OCI-LY3 (cell line): ENCODE results near the gene TRIM39.
"Not testable (repeated sequence)": the region's sequence is repeated elsewhere in the genome, so short reads cannot be mapped to it uniquely, and the experiment has no call there.

Source experiments
- H2AFZ ChIP-seq: fragments of 200-600, 300-600 bp; shearing (Covaris generic); 2 replicates; pipeline ENCODE4 v1.6.0; 2014; ENCODE audit warnings: antibody characterized with exemption, low read depth, low read length
- H3K27ac ChIP-seq: fragments of 200-600, 300-600 bp; sonication (generic); 2 replicates; pipeline ENCODE4 v1.5.1; 2014; ENCODE audit warnings: mild to moderate bottlenecking, low read length, moderate library complexity, mixed read lengths
- H3K27me3 ChIP-seq: fragments of 200-600, 300-600 bp; sonication (generic); 2 replicates; pipeline ENCODE4 v1.6.1; 2014; ENCODE audit warnings: low read depth, low read length, mixed read lengths
- H3K36me3 ChIP-seq: fragments of 200-600, 300-600 bp; sonication (generic); replicated peaks from 2 replicates; pipeline ENCODE3; 2014; ENCODE audit warnings: low read depth, low read length, mixed read lengths
- H3K4me1 ChIP-seq: fragments of 300-600, 200-600 bp; sonication (generic); 2 replicates; pipeline ENCODE4 v1.6.1; 2014; ENCODE audit warnings: low read length, mixed read lengths
- H3K4me2 ChIP-seq: fragments of 200-600, 300-600 bp; sonication (generic); 2 replicates; pipeline ENCODE4 v1.6.1; 2014; ENCODE audit warnings: low read length, mixed read lengths
- H3K4me3 ChIP-seq: fragments of 300-600, 200-600 bp; sonication (generic); 2 replicates; pipeline ENCODE4 v1.5.1; 2014; ENCODE audit warnings: antibody characterized with exemption, mild to moderate bottlenecking, low read length, moderate library complexity
- H3K79me2 ChIP-seq: fragments of 300-600, 200-600 bp; shearing (Covaris generic); 2 replicates; pipeline ENCODE4 v1.6.1; 2014; ENCODE audit warnings: mild to moderate bottlenecking, low read length, mixed read lengths
- H3K9ac ChIP-seq: fragments of 300-600, 200-600 bp; shearing (Covaris generic); 2 replicates; pipeline ENCODE4 v1.6.0; 2014; ENCODE audit warnings: mild to moderate bottlenecking, low read length, moderate library complexity
- H3K9me3 ChIP-seq: fragments of 200-600, 300-600 bp; shearing (Covaris generic); 2 replicates; pipeline ENCODE4 v1.6.1; 2014; ENCODE audit warnings: low read length, mixed read lengths; ENCODE audit not compliant: insufficient read depth
- H4K20me1 ChIP-seq: fragments of 200-600, 300-600 bp; sonication (generic); 2 replicates; pipeline ENCODE4 v1.6.1; 2016; ENCODE audit warnings: low read length, mixed read lengths; ENCODE audit not compliant: insufficient read depth
- EZH2phosphoT487 ChIP-seq: fragments of 200-600 bp; shearing (Covaris generic); IDR thresholded peaks from 2 replicates; pipeline ENCODE4 v1.6.1; 2018; ENCODE audit warnings: antibody characterized with exemption, mixed run types, low read depth
- TF ChIP-seq, protein P1 (sequence below): fragments of 200-600, 300-600 bp; sonication (generic); IDR thresholded peaks from 2 replicates; pipeline ENCODE4 v1.5.1; 2014; ENCODE audit warnings: antibody characterized with exemption, low read length, low read depth

The TRIM39 gene

DNA sequence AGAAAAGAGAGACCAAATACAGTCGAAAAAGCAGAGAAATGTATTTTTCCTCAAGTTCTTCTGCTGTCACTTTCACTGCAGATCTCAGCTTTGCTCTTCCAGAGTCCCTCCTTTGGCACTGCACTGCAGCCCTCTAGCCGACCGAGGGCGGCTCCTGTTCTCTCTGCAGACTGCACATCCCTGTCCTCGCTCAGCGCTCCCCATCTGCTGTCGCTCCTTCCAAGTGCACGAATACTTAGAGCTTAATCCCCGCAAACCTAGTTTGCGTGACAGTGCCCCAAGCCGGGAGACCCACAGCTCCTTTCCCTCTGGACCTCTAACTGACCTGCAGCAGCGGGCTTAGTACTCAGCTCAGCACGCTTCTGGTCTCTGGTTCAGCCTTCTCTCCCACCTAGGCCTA lies 33.4 kb downstream of the TRIM39 start:
- no peaks in the 10 kb centered on the region for H4K20me1 ChIP-seq
- H3K27ac ChIP-seq: no peak overlapping the region
- no peak overlapping the region for H3K4me2 ChIP-seq
- no peak for TF ChIP-seq EZH2phosphoT487
- TF ChIP-seq, protein P1, sequence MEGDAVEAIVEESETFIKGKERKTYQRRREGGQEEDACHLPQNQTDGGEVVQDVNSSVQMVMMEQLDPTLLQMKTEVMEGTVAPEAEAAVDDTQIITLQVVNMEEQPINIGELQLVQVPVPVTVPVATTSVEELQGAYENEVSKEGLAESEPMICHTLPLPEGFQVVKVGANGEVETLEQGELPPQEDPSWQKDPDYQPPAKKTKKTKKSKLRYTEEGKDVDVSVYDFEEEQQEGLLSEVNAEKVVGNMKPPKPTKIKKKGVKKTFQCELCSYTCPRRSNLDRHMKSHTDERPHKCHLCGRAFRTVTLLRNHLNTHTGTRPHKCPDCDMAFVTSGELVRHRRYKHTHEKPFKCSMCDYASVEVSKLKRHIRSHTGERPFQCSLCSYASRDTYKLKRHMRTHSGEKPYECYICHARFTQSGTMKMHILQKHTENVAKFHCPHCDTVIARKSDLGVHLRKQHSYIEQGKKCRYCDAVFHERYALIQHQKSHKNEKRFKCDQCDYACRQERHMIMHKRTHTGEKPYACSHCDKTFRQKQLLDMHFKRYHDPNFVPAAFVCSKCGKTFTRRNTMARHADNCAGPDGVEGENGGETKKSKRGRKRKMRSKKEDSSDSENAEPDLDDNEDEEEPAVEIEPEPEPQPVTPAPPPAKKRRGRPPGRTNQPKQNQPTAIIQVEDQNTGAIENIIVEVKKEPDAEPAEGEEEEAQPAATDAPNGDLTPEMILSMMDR: no peak
- no peaks in the 10 kb centered on the region for H3K4me1 ChIP-seq
- no peaks in the 10 kb centered on the region for H3K27me3 ChIP-seq
- H3K79me2 ChIP-seq: no peaks in the 10 kb centered on the region
- no peak overlapping the region for H3K4me3 ChIP-seq
- H3K36me3 ChIP-seq: no peaks in the 10 kb centered on the region
- no peak overlapping the region for H2AFZ ChIP-seq
- H3K9me3 ChIP-seq: no peaks in the 10 kb centered on the region
- H3K9ac ChIP-seq: no peak overlapping the region

DNA sequence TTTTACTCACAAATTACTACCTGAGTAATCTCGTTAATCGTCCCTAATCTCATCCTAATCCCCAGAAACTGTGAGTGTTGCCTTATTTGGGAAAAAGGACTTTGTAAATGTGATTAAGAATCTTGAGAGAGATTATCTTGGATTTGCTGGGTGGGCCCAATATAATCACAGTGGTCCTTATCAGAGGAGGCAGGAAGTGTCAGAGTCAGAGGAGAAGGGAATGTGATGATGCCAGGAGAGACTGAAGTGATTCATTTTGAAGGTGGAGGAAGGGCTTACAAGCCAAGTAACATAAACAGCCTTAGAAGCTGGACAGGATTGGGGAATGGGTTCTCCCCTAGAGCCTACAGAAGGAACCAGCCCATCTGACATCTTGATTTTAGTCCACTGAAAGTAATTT lies 34.9 kb downstream of the TRIM39 start:
- Histone ChIP-seq H3K9me3 (no peaks in the 10 kb centered on the region), H3K79me2 (no peaks in the 10 kb centered on the region), H3K4me2 (no peak overlapping the region), H3K27ac (no peak overlapping the region), H3K4me3 (no peak overlapping the region), H3K27me3 (no peaks in the 10 kb centered on the region), H4K20me1 (no peaks in the 10 kb centered on the region), H3K9ac (no peak overlapping the region), H3K36me3 (no peaks in the 10 kb centered on the region), H3K4me1 (no peaks in the 10 kb centered on the region), H2AFZ (no peak overlapping the region)
- TF ChIP-seq EZH2phosphoT487: no peak
- TF ChIP-seq, protein P1: no peak

DNA sequence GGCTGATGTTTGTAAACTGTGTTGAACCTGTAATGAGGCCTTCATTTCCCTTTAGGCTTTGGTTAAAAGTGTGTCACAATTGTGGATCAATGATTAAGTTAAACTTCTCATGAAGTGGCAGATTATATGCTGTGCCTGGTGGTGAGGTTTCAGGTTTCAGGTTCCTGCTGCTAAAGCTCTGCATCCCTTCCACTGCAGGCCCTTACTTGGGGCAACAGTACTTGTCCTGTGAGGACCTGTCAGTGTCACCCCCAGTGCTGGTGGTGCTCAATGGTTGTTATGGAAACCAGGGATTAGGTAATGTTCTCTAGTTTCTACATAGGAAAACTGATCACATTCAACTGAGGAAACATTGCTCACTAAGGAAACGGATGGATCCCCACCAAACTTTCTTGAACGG lies 36.7 kb downstream of the TRIM39 start:
- no peak overlapping the region for H3K4me2 ChIP-seq
- H3K4me1 ChIP-seq: no peaks in the 10 kb centered on the region
- H3K9ac ChIP-seq: no peak overlapping the region
- no peak overlapping the region for H2AFZ ChIP-seq
- H3K9me3 ChIP-seq: no peaks in the 10 kb centered on the region
- H3K79me2 ChIP-seq: no peaks in the 10 kb centered on the region
- TF ChIP-seq EZH2phosphoT487: no peak
- TF ChIP-seq, protein P1: no peak
- no peak overlapping the region for H3K27ac ChIP-seq
- no peaks in the 10 kb centered on the region for H3K27me3 ChIP-seq
- no peak overlapping the region for H3K4me3 ChIP-seq
- no peaks in the 10 kb centered on the region for H4K20me1 ChIP-seq
- no peaks in the 10 kb centered on the region for H3K36me3 ChIP-seq

DNA sequence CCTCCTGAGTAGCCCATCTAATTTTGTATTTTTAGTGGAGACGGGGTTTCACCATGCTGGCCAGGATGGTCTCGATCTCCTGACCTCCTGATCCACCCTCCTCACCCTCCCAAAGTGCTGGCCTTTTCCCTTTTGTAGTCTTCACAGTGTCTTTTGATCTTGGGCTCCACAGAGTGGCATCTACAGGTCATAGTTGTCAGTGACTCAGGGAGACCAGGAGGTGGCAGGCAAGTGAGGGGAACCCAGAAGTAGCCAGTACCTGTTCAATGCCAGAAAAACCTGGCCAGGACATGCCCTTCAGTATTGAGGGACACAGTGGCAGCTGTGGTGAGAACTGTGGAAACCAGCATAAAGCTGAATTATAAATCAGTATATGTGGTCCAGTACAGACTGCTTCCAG lies 37.9 kb downstream of the TRIM39 start:
- Histone ChIP-seq H3K79me2 (no peaks in the 10 kb centered on the region), H2AFZ (no peak overlapping the region), H4K20me1 (no peaks in the 10 kb centered on the region), H3K9me3 (no peaks in the 10 kb centered on the region), H3K4me2 (no peak overlapping the region), H3K27me3 (no peaks in the 10 kb centered on the region), H3K4me3 (no peak overlapping the region), H3K9ac (no peak overlapping the region), H3K27ac (no peak overlapping the region), H3K4me1 (no peaks in the 10 kb centered on the region), H3K36me3 (no peaks in the 10 kb centered on the region)
- TF ChIP-seq EZH2phosphoT487: no peak
- TF ChIP-seq, protein P1: peak; percentile 19; the same call in 1 of the 2 replicates

DNA sequence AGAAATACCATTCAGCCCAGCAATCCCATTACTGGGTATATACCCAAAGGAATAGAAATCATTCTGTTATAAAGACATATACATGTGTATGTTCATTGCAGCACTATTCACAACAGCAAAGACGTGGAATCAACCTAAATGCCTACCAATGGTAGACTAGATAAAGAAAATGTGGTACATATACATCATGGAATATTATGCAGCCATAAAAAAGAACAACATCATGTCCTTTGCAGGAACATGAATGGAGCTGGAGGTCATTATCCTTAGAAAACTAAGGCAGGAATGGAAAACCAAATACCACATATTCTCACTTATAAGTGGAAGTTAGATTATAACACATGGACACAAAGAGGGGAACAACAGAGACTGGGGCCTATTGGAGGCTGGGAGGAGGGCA lies 42.6 kb downstream of the TRIM39 start:
- H4K20me1 ChIP-seq, H3K27ac ChIP-seq, H3K27me3 ChIP-seq, H2AFZ ChIP-seq, H3K4me1 ChIP-seq, H3K4me2 ChIP-seq, H3K79me2 ChIP-seq, H3K9ac ChIP-seq, H3K4me3 ChIP-seq, H3K9me3 ChIP-seq, H3K36me3 ChIP-seq: not testable (repeated sequence)
